HG03521 (cell line): ENCODE data around the gene ETS1.

Experiments used
- ATAC-seq: cut with Tn5 transposase; IDR thresholded peaks from one replicate; pipeline ENCODE4 v1.9.1; 2021; ENCODE audit warnings: mild to moderate bottlenecking, moderate library complexity; ENCODE audit not compliant: unreplicated experiment

Gene ETS1

GRCh38 chr11:128490092-128490491 lies 97.3 kb downstream of the ETS1 start:
- ATAC-seq = no peak

- ATAC-seq = no peak
These were observed 98.9 kb downstream of the ETS1 start for GRCh38 chr11:128488471-128488870.

- ATAC-seq = no peak
These were observed 99.4 kb downstream of the ETS1 start for GRCh38 chr11:128487978-128488377.

GRCh38 chr11:128484172-128484571 lies 103.2 kb downstream of the ETS1 start:
- ATAC-seq = no peak

DNA sequence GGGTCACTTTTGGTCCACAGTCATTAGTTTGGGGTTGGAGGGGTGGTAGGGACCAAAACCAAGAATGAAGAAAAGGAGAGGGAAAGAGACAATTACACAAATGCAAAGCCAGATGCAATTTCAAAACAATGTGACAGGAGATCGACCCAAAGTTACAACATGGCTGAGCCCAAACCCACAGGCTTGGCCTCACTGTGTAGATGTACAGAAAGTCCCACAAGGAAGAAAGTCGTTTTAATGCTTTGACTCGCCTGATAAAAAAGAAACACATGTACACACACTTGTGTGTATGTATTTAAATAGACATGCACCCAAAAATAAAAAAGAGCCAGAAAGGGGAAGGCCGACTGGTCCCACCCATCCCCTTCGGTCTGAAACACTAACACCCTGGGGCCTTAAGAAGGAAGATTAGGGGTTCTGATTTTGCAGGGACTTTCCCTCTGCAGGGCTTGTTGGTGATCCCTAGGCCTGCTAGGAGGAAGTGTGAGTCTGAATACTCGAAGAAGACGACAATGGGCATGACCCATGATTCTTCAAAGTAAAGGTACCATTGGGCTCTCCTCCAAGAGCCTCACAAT lies 104.1 kb downstream of the ETS1 start:
- ATAC-seq = peak; percentile 44

DNA sequence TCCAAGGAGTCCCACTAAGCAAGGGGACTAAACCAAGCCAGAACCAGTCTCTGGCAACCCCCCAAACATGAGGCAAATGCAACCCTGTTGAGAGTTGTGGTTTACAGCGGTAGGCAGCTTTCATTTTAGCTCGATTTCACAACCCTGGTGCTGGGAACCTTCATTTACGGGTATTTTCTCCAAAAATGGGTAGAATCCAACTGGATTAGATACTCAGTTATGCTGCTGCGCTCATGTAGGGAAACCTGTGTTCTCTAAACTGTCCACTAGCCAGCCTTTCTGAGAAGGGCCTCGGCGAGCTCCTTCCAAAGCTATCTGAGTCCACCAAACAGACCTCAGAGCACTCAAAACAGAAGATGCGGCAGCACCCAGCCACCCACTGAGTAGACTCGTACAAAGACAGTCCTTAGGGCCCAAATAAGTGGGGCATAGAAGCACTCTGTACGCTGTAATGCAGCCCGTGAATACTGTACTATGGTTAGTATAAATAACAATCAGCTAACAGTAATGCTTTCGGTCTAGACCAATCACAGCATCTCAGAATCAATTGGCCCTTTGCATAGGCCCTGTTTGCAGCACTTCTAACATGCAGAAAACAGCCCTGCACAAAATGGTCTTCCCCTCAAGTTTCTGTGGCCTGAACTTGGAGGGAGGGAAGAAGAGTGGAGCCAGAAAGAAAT lies 104.7 kb downstream of the ETS1 start:
- ATAC-seq = peak; percentile 56

DNA sequence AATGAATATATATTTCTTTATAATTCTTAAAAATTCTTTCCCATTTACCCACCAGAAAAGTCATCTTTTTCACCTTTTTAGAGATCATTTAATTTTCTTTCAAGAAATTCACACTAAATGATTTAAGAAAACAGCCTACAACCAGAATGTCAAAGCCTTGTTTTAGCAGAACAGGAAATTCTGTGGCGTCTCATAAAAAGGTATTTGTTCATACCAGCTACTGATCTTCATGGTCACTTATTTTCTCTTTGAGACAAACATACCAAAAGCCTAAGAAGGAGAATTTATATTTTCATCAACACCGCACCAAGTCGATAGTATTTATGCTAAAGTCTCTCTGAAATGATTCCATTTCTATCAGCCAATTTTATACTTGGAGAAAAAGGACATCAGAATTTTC lies 105.3 kb downstream of the ETS1 start:
- ATAC-seq = no peak

DNA sequence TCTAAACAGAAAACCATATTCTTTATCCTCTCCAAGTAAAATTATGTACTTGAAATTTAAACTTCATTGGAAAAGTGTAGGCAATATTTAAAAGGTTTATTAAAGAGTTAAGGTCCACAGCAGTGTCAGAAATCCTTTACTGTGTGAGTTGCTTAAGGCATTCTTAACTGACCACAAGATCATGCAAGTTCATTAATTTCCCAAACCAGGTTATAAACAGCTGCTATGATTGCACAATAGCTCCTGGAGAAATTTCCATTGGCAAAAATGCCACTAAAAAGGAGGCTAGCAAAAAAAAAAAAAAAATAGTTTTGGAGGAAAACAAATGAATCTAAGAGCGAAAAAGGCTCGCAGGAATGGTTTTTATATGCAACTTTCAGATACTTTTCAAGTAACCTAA lies 106.2 kb downstream of the ETS1 start:
- no peak for ATAC-seq

DNA sequence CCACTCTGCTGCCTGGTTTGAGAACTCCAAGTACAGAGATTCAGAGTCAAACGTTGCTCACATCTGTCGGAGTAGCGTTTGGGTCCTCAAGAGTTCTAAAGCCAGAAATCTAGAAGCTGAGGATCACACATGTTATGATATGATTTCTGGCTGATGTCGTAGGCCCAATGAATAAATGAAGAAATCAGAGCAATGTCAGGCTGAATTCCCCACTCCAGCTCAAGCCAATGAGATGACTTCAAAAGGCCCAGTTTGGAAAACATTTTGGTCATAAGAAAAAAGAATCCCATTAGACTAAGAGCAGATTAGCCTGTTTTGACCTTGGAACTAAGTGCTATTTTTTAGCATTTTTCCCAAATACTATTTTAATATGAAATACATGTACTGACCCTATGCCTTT lies 106.7 kb downstream of the ETS1 start:
- ATAC-seq = no peak

- ATAC-seq = no peak
These were observed 107.3 kb downstream of the ETS1 start for GRCh38 chr11:128480066-128480465.

DNA sequence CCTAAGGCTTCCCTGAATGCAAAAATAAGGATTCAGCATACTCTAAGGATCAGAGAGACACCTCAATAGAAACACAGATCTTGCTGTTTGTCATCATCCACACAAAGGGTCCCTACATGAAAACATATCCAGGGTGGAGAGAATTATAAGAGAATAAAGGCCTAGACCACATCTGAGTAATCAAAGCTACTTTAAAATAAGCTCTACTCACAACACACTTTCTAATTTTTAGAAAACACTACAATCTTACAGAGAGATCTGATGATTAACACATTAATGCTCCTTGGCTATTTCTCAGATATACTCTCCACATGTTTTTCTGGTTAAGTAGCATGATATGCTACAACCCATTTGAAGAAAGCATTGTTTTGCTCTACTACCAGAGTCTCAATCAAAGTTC lies 108.2 kb downstream of the ETS1 start:
- no peak for ATAC-seq

DNA sequence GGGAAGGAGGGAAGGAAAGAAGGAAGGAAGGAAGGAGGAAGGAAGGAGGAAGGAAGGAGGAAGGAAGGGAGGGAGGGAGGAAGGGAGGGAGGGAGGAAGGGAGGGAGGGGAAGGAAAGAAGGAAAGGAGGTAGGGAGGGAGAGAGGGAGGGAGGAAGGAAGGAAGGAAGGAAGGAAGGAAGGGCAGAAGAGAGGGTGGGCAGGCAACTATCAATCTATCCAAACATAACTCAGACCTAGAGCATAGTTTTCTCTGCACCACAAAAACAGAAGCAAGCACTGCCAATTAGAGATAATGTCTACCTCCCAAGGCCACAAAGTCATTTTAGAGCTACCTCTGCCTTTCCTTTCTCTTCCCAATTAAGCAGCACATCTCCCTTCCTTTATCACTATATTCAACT lies 109.1 kb downstream of the ETS1 start:
- no peak for ATAC-seq

- no peak for ATAC-seq
These were observed 109.5 kb downstream of the ETS1 start for GRCh38 chr11:128477811-128478210.

- ATAC-seq = no peak
These were observed 110.1 kb downstream of the ETS1 start for GRCh38 chr11:128477278-128477677.

GRCh38 chr11:128476729-128477128 lies 110.6 kb downstream of the ETS1 start:
- ATAC-seq = no peak

DNA sequence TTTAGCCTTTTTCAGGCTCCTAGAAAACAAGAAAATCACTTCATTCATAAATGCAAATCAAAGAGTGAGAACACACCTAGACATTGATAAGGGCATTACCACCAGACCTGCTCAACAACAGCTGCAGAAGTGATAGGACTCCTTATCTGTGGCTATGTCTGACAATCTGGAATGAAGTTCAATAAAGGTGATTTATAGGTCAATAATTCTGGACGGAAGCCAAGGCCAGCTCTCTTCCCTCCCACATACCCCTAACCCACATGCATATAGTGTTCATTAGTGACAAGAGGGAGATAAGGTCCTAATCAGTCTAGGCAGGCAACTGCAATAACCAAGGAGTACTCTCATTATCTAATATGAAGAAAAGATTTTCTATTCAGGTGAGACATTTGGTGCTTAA lies 111.3 kb downstream of the ETS1 start:
- no peak for ATAC-seq

- ATAC-seq = no peak
These were observed 113.1 kb downstream of the ETS1 start for GRCh38 chr11:128474036-128474874.

- no peak for ATAC-seq
These were observed 113.7 kb downstream of the ETS1 start for GRCh38 chr11:128473636-128474035.

- ATAC-seq = peak; percentile 37
These were observed 114.9 kb downstream of the ETS1 start for GRCh38 chr11:128472128-128473089.

DNA sequence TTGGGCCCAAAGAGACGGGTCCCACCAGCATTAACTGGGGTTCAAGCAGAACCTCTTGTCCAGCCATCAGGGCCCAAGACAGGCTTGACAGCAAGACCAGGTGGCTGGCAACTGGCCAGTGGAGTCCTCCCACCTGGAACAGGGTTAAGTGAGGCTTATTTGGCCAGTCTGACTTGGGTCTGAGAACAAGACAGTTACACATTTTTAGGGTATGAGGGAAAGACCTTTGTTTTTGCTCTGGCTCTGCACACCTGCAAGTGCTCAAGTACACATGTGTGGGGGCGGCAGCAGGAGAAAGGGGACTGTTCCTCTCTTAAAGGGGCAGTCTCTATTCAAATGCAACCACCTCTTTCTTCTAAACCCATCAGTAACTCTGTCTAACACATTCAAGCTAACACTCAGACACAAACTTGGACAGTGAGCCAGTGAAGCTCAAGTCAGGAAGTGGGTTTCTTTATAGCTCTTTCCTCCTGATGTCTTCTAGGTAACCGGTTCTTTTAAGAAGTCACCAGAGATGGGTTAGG lies 116.2 kb downstream of the ETS1 start:
- peak; percentile 41 for ATAC-seq

- ATAC-seq = no peak
These were observed 117.3 kb downstream of the ETS1 start for GRCh38 chr11:128470081-128470480.
